Inferior parietal cortex (tissue), 1 donor: Measurements from ENCODE around the gene PLCL1.

ENCODE experiments used
- DNase-seq: peaks from one replicate; pipeline ENCODE4 v3.0.0-alpha.2; 2016; ENCODE audit errors: extremely low spot score

Gene PLCL1

GRCh38 chr2:198116756-198117155, 312.4 kb downstream of the PLCL1 start:
- no peak for DNase-seq

- DNase-seq = no peak
Measured at GRCh38 chr2:198117406-198118041, 313.1 kb downstream of the PLCL1 start.

- DNase-seq = peak; percentile 51
Measured at GRCh38 chr2:198127627-198128026, 323.2 kb downstream of the PLCL1 start.

- no peak for DNase-seq
Measured at GRCh38 chr2:198129609-198130008, 325.2 kb downstream of the PLCL1 start.

- DNase-seq = no peak
Measured at GRCh38 chr2:198134293-198134955, 330.0 kb downstream of the PLCL1 start.

- DNase-seq = peak; percentile 57
Measured at GRCh38 chr2:198135481-198135934, 331.1 kb downstream of the PLCL1 start.

GRCh38 chr2:198136142-198136541, 331.7 kb downstream of the PLCL1 start:
- DNase-seq = no peak

- DNase-seq = no peak
Measured at GRCh38 chr2:198137733-198138132, 333.3 kb downstream of the PLCL1 start.

- no peak for DNase-seq
Measured at GRCh38 chr2:198141726-198142125, 337.3 kb downstream of the PLCL1 start.

GRCh38 chr2:198143156-198143555, 338.8 kb downstream of the PLCL1 start:
- no peak for DNase-seq

- peak; percentile 61 for DNase-seq
Measured at GRCh38 chr2:198143793-198144192, 339.4 kb downstream of the PLCL1 start.

GRCh38 chr2:198144660-198145059, 340.3 kb downstream of the PLCL1 start:
- no peak for DNase-seq

GRCh38 chr2:198146346-198146940, 342.1 kb downstream of the PLCL1 start:
- DNase-seq = no peak

- no peak for DNase-seq
Measured at GRCh38 chr2:198157314-198157713, 352.9 kb downstream of the PLCL1 start.

GRCh38 chr2:198161151-198161550, 356.8 kb downstream of the PLCL1 start:
- no peak for DNase-seq

GRCh38 chr2:198162276-198162675, 357.9 kb downstream of the PLCL1 start:
- DNase-seq = peak; percentile 79

- no peak for DNase-seq
Measured at GRCh38 chr2:198164843-198165242, 360.4 kb downstream of the PLCL1 start.

- DNase-seq = no peak
Measured at GRCh38 chr2:198165289-198165688, 360.9 kb downstream of the PLCL1 start.

GRCh38 chr2:198167346-198167745, 363.0 kb downstream of the PLCL1 start:
- no peak for DNase-seq

- no peak for DNase-seq
Measured at GRCh38 chr2:198168651-198169050, 364.3 kb downstream of the PLCL1 start.

GRCh38 chr2:198173242-198173641, 368.8 kb downstream of the PLCL1 start:
- DNase-seq = peak; percentile 53

GRCh38 chr2:198173864-198174263, 369.5 kb downstream of the PLCL1 start:
- no peak for DNase-seq

- no peak for DNase-seq
Measured at GRCh38 chr2:198175271-198175670, 370.9 kb downstream of the PLCL1 start.
